Transverse colon (tissue), 4 donors: ENCODE measurements around the gene ZNF287. TPM values are rescaled to one million over a fixed set of nuclear protein-coding genes. Genes with fewer than 3 reads are reported as not detected.
A peak's percentile ranks its signal among the peaks of the same experiment; 100 is the strongest.

Source experiments
- DNase-seq: peaks from one replicate; pipeline ENCODE4 v3.0.0-alpha.2; 2019
- H3K27ac ChIP-seq, 4 donors: fragments of 200-600 bp; sonication (generic); 2 replicates each; pipeline ENCODE4 v1.5.1; 2016 to 2018; ENCODE audit warnings: inconsistent platforms in 4 of 4
- H3K27me3 ChIP-seq: fragments of 200-600 bp; sonication (generic); 2 replicates; pipeline ENCODE4 v1.5.1; 2017; ENCODE audit warnings: inconsistent platforms
- H3K36me3 ChIP-seq, 4 donors: fragments of 200-600 bp; sonication (generic); 2 replicates each; pipeline ENCODE4 v1.5.1; 2017 to 2019; ENCODE audit warnings: inconsistent platforms in 4 of 4
- H3K4me1 ChIP-seq, 4 donors: fragments of 200-600 bp; sonication (generic); 2 replicates each; pipeline ENCODE4 v1.5.1; 2017 to 2020; ENCODE audit warnings: inconsistent platforms in 4 of 4
- H3K4me3 ChIP-seq, 4 donors: fragments of 200-600 bp; sonication (generic); 1 replicate in 1 of 4; 2 replicates in 3 of 4; pipeline versions ENCODE4 v1.5.1 to v1.6.1; 2017 to 2019; ENCODE audit warnings: inconsistent platforms in 4 of 4
- H3K9me3 ChIP-seq, 2 donors: fragments of 200-600 bp; sonication (generic); 2 replicates each; pipeline ENCODE4 v1.5.1; 2017 to 2019; ENCODE audit warnings: inconsistent platforms in 2 of 2
- CTCF ChIP-seq, 5 experiments: fragments of 200-600 bp in 3 of 5; fragments of 450-650 bp in 2 of 5; sonication (generic) in 3 of 5; IDR thresholded peaks; 1 replicate in 2 of 5; 2 replicates in 3 of 5; pipeline ENCODE4 v1.5.1; 2016 to 2017; ENCODE audit warnings: antibody characterized with exemption in 5 of 5, inconsistent platforms in 3 of 5, mild to moderate bottlenecking in 2 of 5, moderate library complexity in 1 of 5
- EP300 ChIP-seq: sonication (generic); formaldehyde crosslinking; IDR thresholded peaks from one replicate; pipeline ENCODE4 v1.6.1; 2017; ENCODE audit warnings: antibody characterized with exemption, low read depth
- POLR2A ChIP-seq: fragments of 450-650 bp; IDR thresholded peaks from one replicate; pipeline ENCODE4 v1.6.1; 2016; ENCODE audit warnings: antibody characterized with exemption, mild to moderate bottlenecking, moderate library complexity
- POLR2AphosphoS5 ChIP-seq, 3 donors: sonication (generic); formaldehyde crosslinking; IDR thresholded peaks; one replicate each; pipeline ENCODE4 v1.6.1; 2016; ENCODE audit warnings: antibody characterized with exemption in 3 of 3
- WGBS, 2 donors: methylation state at CpG; one replicate each; pipeline ENCODE4 v1.1.5; 2018; ENCODE audit warnings: low coverage in 1 of 2; 5-methylcytosine and 5-hydroxymethylcytosine counted together
- in situ Hi-C, 4 donors: fragments of 200-750 bp; cut with MboI; loops; one replicate each; pipeline versions ENCODE4 v1.15.0 to v1.15.1; 2017; ENCODE audit warnings: low sequenced_read_pairs in 3 of 4, low pct_ligation_motif_present in 1 of 4, low pct_unique_long_range_greater_than_20kb in 1 of 4
- intact Hi-C: fragments of 100-400 bp; cut with DNase I; formaldehyde crosslinking; loops from one replicate; pipeline ENCODE4 v1.15.1; 2023; ENCODE audit warnings: low total_unique reads
- total RNA-seq, 4 donors: library from RNA; depleted of rRNA; stranded (reverse); fragments of >200 nt; gene quantifications; one replicate each; pipeline ENCODE4 v1.1.0, GENCODE V29; 2016

ZNF287 gene
- total RNA-seq, 4 donors from 2014 or later, result 2.5 to 5.2 (median 2.5) TPM; not detected in 1

DNA sequence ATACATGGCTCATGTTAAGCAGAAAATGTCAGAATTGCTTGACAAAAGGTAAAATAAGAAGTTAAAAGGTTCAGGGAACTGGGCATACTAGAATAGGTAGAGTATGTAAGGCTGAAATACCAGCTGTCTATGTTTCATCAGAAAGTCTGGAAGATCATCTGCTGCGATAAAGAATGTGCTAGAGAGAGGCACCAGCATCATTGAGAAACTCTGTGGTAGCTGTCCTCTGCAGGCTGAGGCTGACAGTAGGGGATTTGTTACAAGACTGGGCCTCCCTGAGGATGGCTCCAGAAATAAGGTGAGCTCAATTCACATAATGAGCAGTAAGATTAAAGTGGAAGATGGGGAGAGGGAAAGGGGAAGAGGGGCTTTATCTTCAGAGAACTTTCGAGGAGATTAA, 4.5 kb upstream of the ZNF287 start:
- Histone ChIP-seq H3K27ac (no peak overlapping the region), H3K36me3 (no peaks in the 10 kb centered on the region), H3K4me3 (no peak overlapping the region), H3K9me3 (no peaks in the 10 kb centered on the region), H3K27me3 (no peaks in the 10 kb centered on the region), H3K4me1 (peaks cover 0 to 5% (median 3%) of the 10 kb centered on the region in 4 donors)
- 78 to 85% methylated on average over 1 to 2 of the region's 2 CpGs for WGBS, 2 donors
- no peak for DNase-seq
- intact Hi-C loops, result no loop called here
- in situ Hi-C loops, result no loop called here
- TF ChIP-seq POLR2A, result no peak
- no peak for TF ChIP-seq EP300
- no peak for TF ChIP-seq POLR2AphosphoS5 (IDR thresholded peaks at IDR 0.05)
- TF ChIP-seq CTCF (IDR thresholded peaks at IDR 0.05), result no peak

GRCh38 chr17:16569358-16569712, 331 bp upstream of the ZNF287 start:
- H3K9me3 ChIP-seq, result no peaks in the 10 kb centered on the region
- DNase-seq, result no peak
- H3K27me3 ChIP-seq, result no peaks in the 10 kb centered on the region
- H3K4me1 ChIP-seq, result peaks cover 0 to 9% (median 6%) of the 10 kb centered on the region in 4 donors
- WGBS, 2 donors, result 17 to 78% methylated on average over 3 to 14 of the region's 14 CpGs
- in situ Hi-C loops (no loop called here), intact Hi-C loops (no loop called here)
- H3K27ac ChIP-seq, result no peak overlapping the region
- TF ChIP-seq CTCF (IDR thresholded peaks at IDR 0.05) (no peak), EP300 (no peak), POLR2AphosphoS5 (IDR thresholded peaks at IDR 0.05) (no peak), POLR2A (no peak)
- H3K36me3 ChIP-seq, result no peaks in the 10 kb centered on the region
- H3K4me3 ChIP-seq, result peak overlapping the region in 2 of 4 donors; percentile 48 to 63

DNA sequence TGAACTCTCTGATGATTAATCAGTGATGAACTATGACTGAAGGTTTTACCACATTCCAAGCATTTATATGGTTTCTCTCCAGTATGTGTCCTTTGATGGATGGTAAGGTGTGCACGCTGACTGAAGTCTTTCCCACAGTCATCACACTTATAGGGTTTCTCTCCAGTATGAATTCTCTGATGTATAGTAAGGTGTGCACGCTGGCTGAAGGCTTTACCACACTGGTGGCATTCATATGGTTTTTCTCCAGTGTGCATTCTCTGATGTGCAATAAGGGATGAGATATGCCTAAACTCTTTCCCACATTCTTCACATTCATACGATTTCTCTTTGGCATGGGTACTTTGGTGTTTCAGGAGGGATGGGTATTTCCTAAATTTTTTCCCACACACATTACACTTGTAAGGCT, 16.4 kb downstream of the ZNF287 start:
- in situ Hi-C loops (no loop called here), intact Hi-C loops (no loop called here)
- no peak for TF ChIP-seq CTCF (IDR thresholded peaks at IDR 0.05)
- TF ChIP-seq POLR2A, result no peak
- no peak for TF ChIP-seq EP300
- no peak for TF ChIP-seq POLR2AphosphoS5 (IDR thresholded peaks at IDR 0.05)
- DNase-seq, result no peak
- no peaks in the 10 kb centered on the region for H3K27me3 ChIP-seq
- H3K4me1 ChIP-seq, result no peaks in the 10 kb centered on the region
- no peak overlapping the region for H3K27ac ChIP-seq
- 95 to 100% methylated on average over 1 to 3 of the region's 3 CpGs for WGBS, 2 donors
- H3K9me3 ChIP-seq, result peaks cover 76 to 92% of the 10 kb centered on the region in 2 donors
- peaks cover 0 to 52% (median 18%) of the 10 kb centered on the region in 4 donors for H3K36me3 ChIP-seq
- no peak overlapping the region for H3K4me3 ChIP-seq

DNA sequence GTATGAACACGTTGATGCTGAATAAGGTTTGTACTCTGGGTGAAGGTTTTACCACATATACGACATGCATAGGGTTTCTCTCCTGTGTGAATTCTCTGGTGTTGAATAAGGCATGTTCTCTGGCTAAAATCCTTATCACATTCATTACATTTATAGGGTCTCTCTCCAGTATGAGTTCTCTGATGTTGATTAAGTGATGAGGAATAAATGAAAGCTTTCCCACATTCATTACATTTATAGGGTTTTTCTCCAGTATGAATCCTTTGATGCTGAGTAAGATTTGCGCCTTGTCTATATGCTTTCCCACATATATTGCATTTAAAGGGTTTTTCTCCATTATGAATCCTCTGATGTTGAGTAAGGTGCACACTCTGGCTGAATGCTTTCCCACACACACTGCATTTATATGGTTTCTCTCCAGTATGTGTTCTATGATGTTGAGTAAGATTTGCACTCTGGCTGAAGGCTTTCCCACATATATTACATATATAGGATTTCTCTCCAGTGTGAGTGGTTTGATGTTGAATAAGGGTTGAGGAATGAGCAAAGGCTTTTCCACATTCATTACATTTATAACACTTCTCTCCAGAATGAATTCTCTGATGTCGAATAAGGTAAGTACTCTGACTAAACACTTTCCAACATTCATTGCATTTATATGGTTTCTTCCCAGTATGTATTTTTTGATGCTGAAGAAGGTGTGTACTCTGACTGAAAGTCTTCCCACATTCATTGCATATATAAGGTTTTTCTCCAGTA, 16.9 kb downstream of the ZNF287 start:
- Histone ChIP-seq H3K36me3 (peaks cover 0 to 52% (median 18%) of the 10 kb centered on the region in 4 donors), H3K9me3 (peaks cover 80 to 91% of the 10 kb centered on the region in 2 donors), H3K4me3 (no peak overlapping the region), H3K27me3 (no peaks in the 10 kb centered on the region), H3K27ac (no peak overlapping the region), H3K4me1 (no peaks in the 10 kb centered on the region)
- TF ChIP-seq EP300 (no peak), POLR2AphosphoS5 (IDR thresholded peaks at IDR 0.05) (no peak), POLR2A (no peak), CTCF (IDR thresholded peaks at IDR 0.05) (no peak)
- no peak for DNase-seq
- WGBS, 2 donors, result 95% methylated on average over 4 of the region's 4 CpGs
- in situ Hi-C loops, result no loop called here
- intact Hi-C loops, result no loop called here
